ENCODE data around the gene CST9. TPM values are rescaled to one million over a fixed set of nuclear protein-coding genes. Genes with fewer than 3 reads are reported as not detected.
A peak's percentile ranks its signal among the peaks of the same experiment; 100 is the strongest.

Gene CST9
- total RNA-seq, 2 experiments from 2014 or later, result not detected

DNA sequence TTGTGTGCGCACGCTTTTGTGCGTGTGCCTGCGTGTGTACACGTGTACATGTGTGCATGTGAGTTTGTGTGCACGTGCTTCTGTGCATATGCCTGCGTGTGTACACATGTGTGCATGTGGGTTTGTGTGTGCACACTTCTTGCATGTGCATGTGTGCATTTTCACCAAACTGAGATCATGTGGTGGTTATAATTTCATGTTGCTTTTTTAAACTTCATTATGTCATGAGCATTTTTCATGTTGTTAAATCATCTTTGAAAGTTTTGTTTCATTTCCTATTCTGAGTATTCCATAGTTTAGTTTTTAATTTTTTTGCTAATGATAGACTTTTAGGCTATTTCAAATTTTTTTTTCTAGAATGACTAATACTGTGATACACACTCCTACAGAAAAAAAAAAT lies 38.4 kb upstream of the CST9 start:
- no peak for ATAC-seq (ENCODE audit: poor library complexity)
- Mint-ChIP-seq H3K27me3 (peaks cover 9% of the 10 kb centered on the region), H3K4me1 (ENCODE audit: low read depth) (no peaks in the 10 kb centered on the region), H3K4me3 (no peak overlapping the region), H3K36me3 (ENCODE audit: low read depth) (no peaks in the 10 kb centered on the region), H3K9me3 (no peaks in the 10 kb centered on the region), H3K27ac (no peak overlapping the region)
- POLR2A ChIA-PET, result no interaction called here
- Histone ChIP-seq H3K4me1 (ENCODE audit: insufficient read depth, low read length) (no peaks in the 10 kb centered on the region), H3K27ac (ENCODE audit: low read depth in 1 of 2, low read length in 2 of 2) (no peak overlapping the region), H3K27me3 (ENCODE audit: control insufficient read depth in 1 of 2, insufficient read depth in 2 of 2, low read length in 2 of 2) (no peaks in the 10 kb centered on the region), H3K4me3 (ENCODE audit: low read length) (no peak overlapping the region), H3K9me3 (ENCODE audit: control insufficient read depth in 1 of 2, insufficient read depth in 1 of 2, low read length in 2 of 2) (no peaks in the 10 kb centered on the region), H3K36me3 (ENCODE audit: insufficient read depth, low read length) (no peaks in the 10 kb centered on the region)
- TF ChIP-seq, protein P1, sequence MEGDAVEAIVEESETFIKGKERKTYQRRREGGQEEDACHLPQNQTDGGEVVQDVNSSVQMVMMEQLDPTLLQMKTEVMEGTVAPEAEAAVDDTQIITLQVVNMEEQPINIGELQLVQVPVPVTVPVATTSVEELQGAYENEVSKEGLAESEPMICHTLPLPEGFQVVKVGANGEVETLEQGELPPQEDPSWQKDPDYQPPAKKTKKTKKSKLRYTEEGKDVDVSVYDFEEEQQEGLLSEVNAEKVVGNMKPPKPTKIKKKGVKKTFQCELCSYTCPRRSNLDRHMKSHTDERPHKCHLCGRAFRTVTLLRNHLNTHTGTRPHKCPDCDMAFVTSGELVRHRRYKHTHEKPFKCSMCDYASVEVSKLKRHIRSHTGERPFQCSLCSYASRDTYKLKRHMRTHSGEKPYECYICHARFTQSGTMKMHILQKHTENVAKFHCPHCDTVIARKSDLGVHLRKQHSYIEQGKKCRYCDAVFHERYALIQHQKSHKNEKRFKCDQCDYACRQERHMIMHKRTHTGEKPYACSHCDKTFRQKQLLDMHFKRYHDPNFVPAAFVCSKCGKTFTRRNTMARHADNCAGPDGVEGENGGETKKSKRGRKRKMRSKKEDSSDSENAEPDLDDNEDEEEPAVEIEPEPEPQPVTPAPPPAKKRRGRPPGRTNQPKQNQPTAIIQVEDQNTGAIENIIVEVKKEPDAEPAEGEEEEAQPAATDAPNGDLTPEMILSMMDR (IDR thresholded peaks at IDR 0.05), result no peak
- intact Hi-C loops (cut with DNase I, micrococcal nuclease), result loop anchor here in 1 of 2 experiments (10.0 kb wide), 1 partner anchor 59 kb away; no protein-coding TSS in a partner anchor
- DNase-seq, result no peak
- CTCF ChIA-PET, result no interaction called here

- no peaks in the 10 kb centered on the region for H3K36me3 Mint-ChIP-seq (ENCODE audit: low read depth)
Measured at GRCh38 chr20:23643659-23644058, 37.9 kb upstream of the CST9 start.

GRCh38 chr20:23641936-23642751 lies 36.4 kb upstream of the CST9 start:
- H3K27me3 ChIP-seq (ENCODE audit: control insufficient read depth in 1 of 2, insufficient read depth in 2 of 2, low read length in 2 of 2), result peaks cover 0 to 1% of the 10 kb centered on the region in 2 experiments
- no peak overlapping the region for H3K4me3 ChIP-seq (ENCODE audit: low read length)
- ATAC-seq (ENCODE audit: poor library complexity) (no peak), DNase-seq (peak in 2 of 14 experiments; percentile 28 to 35)
- H3K36me3 ChIP-seq (ENCODE audit: insufficient read depth, low read length), result no peaks in the 10 kb centered on the region
- no peak overlapping the region for H3K27ac ChIP-seq (ENCODE audit: low read depth in 1 of 2, low read length in 2 of 2)
- intact Hi-C loops (cut with DNase I, micrococcal nuclease), result loop anchor here in 1 of 2 experiments (10.0 kb wide), 1 partner anchor 57 kb away; no protein-coding TSS in a partner anchor
- Mint-ChIP-seq H3K27me3 (peaks cover 11% of the 10 kb centered on the region), H3K4me1 (ENCODE audit: low read depth) (no peaks in the 10 kb centered on the region), H3K27ac (no peak overlapping the region), H3K4me3 (no peak overlapping the region), H3K9me3 (no peaks in the 10 kb centered on the region), H3K36me3 (ENCODE audit: low read depth) (no peaks in the 10 kb centered on the region)
- no peaks in the 10 kb centered on the region for H3K4me1 ChIP-seq (ENCODE audit: insufficient read depth, low read length)
- H3K9me3 ChIP-seq (ENCODE audit: control insufficient read depth in 1 of 2, insufficient read depth in 1 of 2, low read length in 2 of 2), result no peaks in the 10 kb centered on the region
- TF ChIP-seq, protein P1 (IDR thresholded peaks at IDR 0.05), result no peak
- ChIA-PET CTCF (no interaction called here), POLR2A (no interaction called here)

More at GRCh38 chr20:23643659-23644058, 37.9 kb upstream of the CST9 start:
- Mint-ChIP-seq H3K27ac (no peak overlapping the region), H3K4me3 (no peak overlapping the region), H3K4me1 (ENCODE audit: low read depth) (no peaks in the 10 kb centered on the region), H3K27me3 (peaks cover 10% of the 10 kb centered on the region), H3K9me3 (no peaks in the 10 kb centered on the region)
- no peaks in the 10 kb centered on the region for H3K27me3 ChIP-seq (ENCODE audit: control insufficient read depth in 1 of 2, insufficient read depth in 2 of 2, low read length in 2 of 2)
- no peaks in the 10 kb centered on the region for H3K4me1 ChIP-seq (ENCODE audit: insufficient read depth, low read length)
- peak in 1 of 14 experiments; percentile 26 for DNase-seq
- no peaks in the 10 kb centered on the region for H3K36me3 ChIP-seq (ENCODE audit: insufficient read depth, low read length)
- no peak overlapping the region for H3K4me3 ChIP-seq (ENCODE audit: low read length)
- no peaks in the 10 kb centered on the region for H3K9me3 ChIP-seq (ENCODE audit: control insufficient read depth in 1 of 2, insufficient read depth in 1 of 2, low read length in 2 of 2)
- no peak for ATAC-seq (ENCODE audit: poor library complexity)
- ChIA-PET CTCF (no interaction called here), POLR2A (no interaction called here)
- TF ChIP-seq, protein P1 (IDR thresholded peaks at IDR 0.05), result no peak
- intact Hi-C loops (cut with DNase I, micrococcal nuclease), result loop anchor here in 1 of 2 experiments (10.0 kb wide), 1 partner anchor 59 kb away; no protein-coding TSS in a partner anchor
- H3K27ac ChIP-seq (ENCODE audit: low read depth in 1 of 2, low read length in 2 of 2), result no peak overlapping the region

Measured in CD4-positive, alpha-beta T cell (primary cell).